ENCODE results near the gene TTLL8.

DNA sequence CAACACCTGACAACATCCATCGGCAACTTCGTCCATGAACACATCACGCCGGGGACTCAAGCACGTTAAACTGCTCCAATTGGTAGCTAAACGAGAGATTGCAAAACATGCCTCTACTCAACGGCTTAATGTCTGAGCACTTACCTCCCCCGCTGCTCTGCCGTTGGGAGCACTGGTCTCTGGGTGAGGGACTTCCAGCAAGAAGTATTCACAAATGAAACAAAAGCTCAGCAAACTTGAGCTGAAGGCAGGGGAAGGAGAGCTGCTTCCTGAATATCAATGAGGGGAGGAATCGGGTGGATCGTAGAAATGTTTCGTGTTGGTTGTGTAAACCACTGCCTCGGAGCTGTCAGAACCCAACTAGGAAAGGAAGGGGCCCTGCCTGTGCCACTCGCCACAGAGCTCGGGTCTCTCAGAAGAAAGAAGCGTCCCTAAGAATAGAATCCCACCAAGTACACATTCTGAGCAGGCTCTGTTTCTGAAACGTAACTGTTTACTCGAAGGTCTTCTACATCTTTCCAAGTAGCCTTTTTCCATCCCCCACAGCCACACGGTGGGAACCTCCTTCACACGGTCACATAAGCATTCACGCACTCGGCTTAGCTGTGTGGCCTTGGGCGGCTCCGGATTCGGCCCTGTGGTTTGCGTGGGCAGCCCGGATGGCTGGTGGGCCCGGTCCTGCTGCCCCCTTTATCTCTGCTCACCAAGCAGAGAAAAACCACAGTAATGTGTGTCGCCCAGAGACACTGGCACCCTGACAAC lies 27.3 kb upstream of the TTLL8 start, which contains the start of gene MLC1:
- TF ChIP-seq, protein P1, sequence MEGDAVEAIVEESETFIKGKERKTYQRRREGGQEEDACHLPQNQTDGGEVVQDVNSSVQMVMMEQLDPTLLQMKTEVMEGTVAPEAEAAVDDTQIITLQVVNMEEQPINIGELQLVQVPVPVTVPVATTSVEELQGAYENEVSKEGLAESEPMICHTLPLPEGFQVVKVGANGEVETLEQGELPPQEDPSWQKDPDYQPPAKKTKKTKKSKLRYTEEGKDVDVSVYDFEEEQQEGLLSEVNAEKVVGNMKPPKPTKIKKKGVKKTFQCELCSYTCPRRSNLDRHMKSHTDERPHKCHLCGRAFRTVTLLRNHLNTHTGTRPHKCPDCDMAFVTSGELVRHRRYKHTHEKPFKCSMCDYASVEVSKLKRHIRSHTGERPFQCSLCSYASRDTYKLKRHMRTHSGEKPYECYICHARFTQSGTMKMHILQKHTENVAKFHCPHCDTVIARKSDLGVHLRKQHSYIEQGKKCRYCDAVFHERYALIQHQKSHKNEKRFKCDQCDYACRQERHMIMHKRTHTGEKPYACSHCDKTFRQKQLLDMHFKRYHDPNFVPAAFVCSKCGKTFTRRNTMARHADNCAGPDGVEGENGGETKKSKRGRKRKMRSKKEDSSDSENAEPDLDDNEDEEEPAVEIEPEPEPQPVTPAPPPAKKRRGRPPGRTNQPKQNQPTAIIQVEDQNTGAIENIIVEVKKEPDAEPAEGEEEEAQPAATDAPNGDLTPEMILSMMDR (IDR thresholded peaks at IDR 0.05), result no peak
- no peak for TF ChIP-seq EP300 (IDR thresholded peaks at IDR 0.05)
- TF ChIP-seq POLR2A (IDR thresholded peaks at IDR 0.05), result no peak
